Neural progenitor cell (in vitro differentiated cells): ENCODE measurements around the gene FAM111A. TPM values are rescaled to one million over a fixed set of nuclear protein-coding genes. Genes with fewer than 3 reads are reported as not detected.

Experiments used
- DNase-seq: peaks from one replicate; pipeline ENCODE4 v3.0.0-alpha.2; 2016; ENCODE audit warnings: low spot score
- H2AFZ ChIP-seq: fragments of 200-600 bp; sonication (generic); replicated peaks from 2 replicates; pipeline ENCODE4 v1.6.1; 2016; ENCODE audit warnings: antibody characterized with exemption
- H3F3A ChIP-seq: fragments of 200-600 bp; sonication (generic); 2 replicates; pipeline ENCODE4 v1.6.1; 2016; ENCODE audit warnings: antibody characterized with exemption, low read depth
- H3K27ac ChIP-seq: fragments of 200-600 bp; sonication (generic); 2 replicates; pipeline ENCODE4 v1.5.1; 2016; ENCODE audit warnings: mild to moderate bottlenecking
- H3K27me3 ChIP-seq: fragments of 200-600 bp; sonication (generic); 2 replicates; pipeline ENCODE4 v1.6.1; 2016; ENCODE audit warnings: mild to moderate bottlenecking, moderate library complexity
- H3K36me3 ChIP-seq: fragments of 200-600 bp; sonication (generic); 2 replicates; pipeline ENCODE4 v1.5.1; 2016
- H3K4me1 ChIP-seq: fragments of 200-600 bp; sonication (generic); 2 replicates; pipeline ENCODE4 v1.6.1; 2016; ENCODE audit warnings: mixed run types
- H3K4me2 ChIP-seq: fragments of 200-600 bp; sonication (generic); 2 replicates; pipeline ENCODE4 v1.6.1; 2016
- H3K4me3 ChIP-seq: fragments of 200-600 bp; sonication (generic); 2 replicates; pipeline ENCODE4 v1.5.1; 2016
- H3K79me2 ChIP-seq: fragments of 200-600 bp; sonication (generic); 2 replicates; pipeline ENCODE4 v1.6.1; 2016; ENCODE audit warnings: low read depth
- H3K9ac ChIP-seq: fragments of 200-600 bp; sonication (generic); 2 replicates; pipeline ENCODE4 v1.6.1; 2016
- H3K9me3 ChIP-seq: fragments of 200-600 bp; sonication (generic); 2 replicates; pipeline ENCODE4 v1.5.1; 2016; ENCODE audit warnings: low read depth
- H4K20me1 ChIP-seq: fragments of 200-600 bp; sonication (generic); 2 replicates; pipeline ENCODE4 v1.6.1; 2016; ENCODE audit warnings: low read depth
- H3K27ac Mint-ChIP-seq: 3 replicates; pipeline ENCODE4 v1.8.0; 2021; ENCODE audit warnings: mixed read lengths
- H3K27me3 Mint-ChIP-seq: 2 replicates; pipeline ENCODE4 v1.8.0; 2022; ENCODE audit warnings: low read depth, mild to moderate bottlenecking, inconsistent platforms, moderate library complexity, mixed read lengths; ENCODE audit not compliant: insufficient read depth
- H3K36me3 Mint-ChIP-seq: 3 replicates; pipeline ENCODE4 v1.8.0; 2021; ENCODE audit warnings: mixed read lengths
- H3K4me1 Mint-ChIP-seq: 3 replicates; pipeline ENCODE4 v1.8.0; 2021; ENCODE audit warnings: mixed read lengths
- H3K4me3 Mint-ChIP-seq: 3 replicates; pipeline ENCODE4 v1.8.0; 2021; ENCODE audit warnings: mild to moderate bottlenecking, moderate library complexity, mixed read lengths
- H3K9me3 Mint-ChIP-seq: 3 replicates; pipeline ENCODE4 v1.8.0; 2020; ENCODE audit warnings: mixed read lengths
- EZH2 ChIP-seq: fragments of 200-600 bp; sonication (generic); IDR thresholded peaks from 2 replicates; pipeline ENCODE4 v1.6.1; 2017; ENCODE audit warnings: antibody characterized with exemption, mild to moderate bottlenecking, moderate library complexity
- EZH2phosphoT487 ChIP-seq: fragments of 200-600 bp; sonication (generic); IDR thresholded peaks from 2 replicates; pipeline ENCODE4 v1.6.1; 2017; ENCODE audit warnings: antibody characterized with exemption
- total RNA-seq: library from RNA; depleted of rRNA; stranded (reverse); fragments of >200 nt; gene quantifications from 2 replicates; pipeline ENCODE4 v1.2.3, GENCODE V29; 2015; ENCODE audit warnings: low replicate concordance
- TF ChIP-seq, protein P1 (sequence below): fragments of 200-600 bp; sonication (generic); IDR thresholded peaks from 2 replicates; pipeline ENCODE4 v1.5.1; 2017; ENCODE audit warnings: antibody characterized with exemption, mild to moderate bottlenecking

FAM111A gene
- total RNA-seq, 1 donor from 2014 or later = 32.7 TPM

DNA sequence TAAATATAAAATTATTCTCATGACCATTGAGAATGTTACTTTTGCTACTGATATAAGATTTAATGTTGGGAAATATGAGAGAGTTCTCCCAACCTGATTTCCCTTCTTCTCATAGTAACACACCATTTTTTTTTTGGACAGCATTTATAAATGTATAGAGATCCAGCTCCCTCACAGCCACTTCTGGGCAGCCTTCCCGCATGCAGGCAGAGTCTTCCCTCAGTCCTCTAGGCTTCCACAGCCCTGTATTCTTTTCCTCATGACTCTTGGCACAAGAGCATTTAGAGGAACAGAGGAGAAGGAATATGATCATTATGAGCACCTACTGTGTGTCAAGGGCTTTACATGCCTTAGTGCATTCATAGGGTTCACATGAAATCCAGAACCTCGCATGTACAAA lies 38.3 kb downstream of the FAM111A start:
- H3K9me3 Mint-ChIP-seq = peaks cover 8% of the 10 kb centered on the region
- H3K4me3 Mint-ChIP-seq = peak overlapping the region; percentile 22
- TF ChIP-seq, protein P1, sequence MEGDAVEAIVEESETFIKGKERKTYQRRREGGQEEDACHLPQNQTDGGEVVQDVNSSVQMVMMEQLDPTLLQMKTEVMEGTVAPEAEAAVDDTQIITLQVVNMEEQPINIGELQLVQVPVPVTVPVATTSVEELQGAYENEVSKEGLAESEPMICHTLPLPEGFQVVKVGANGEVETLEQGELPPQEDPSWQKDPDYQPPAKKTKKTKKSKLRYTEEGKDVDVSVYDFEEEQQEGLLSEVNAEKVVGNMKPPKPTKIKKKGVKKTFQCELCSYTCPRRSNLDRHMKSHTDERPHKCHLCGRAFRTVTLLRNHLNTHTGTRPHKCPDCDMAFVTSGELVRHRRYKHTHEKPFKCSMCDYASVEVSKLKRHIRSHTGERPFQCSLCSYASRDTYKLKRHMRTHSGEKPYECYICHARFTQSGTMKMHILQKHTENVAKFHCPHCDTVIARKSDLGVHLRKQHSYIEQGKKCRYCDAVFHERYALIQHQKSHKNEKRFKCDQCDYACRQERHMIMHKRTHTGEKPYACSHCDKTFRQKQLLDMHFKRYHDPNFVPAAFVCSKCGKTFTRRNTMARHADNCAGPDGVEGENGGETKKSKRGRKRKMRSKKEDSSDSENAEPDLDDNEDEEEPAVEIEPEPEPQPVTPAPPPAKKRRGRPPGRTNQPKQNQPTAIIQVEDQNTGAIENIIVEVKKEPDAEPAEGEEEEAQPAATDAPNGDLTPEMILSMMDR = no peak
- TF ChIP-seq EZH2phosphoT487 = no peak
- TF ChIP-seq EZH2 = no peak
- H3K9ac ChIP-seq = no peak overlapping the region
- H3K27ac Mint-ChIP-seq = peak overlapping the region; percentile 89
- H3K36me3 Mint-ChIP-seq = peaks cover 61% of the 10 kb centered on the region
- no peak overlapping the region for H3K4me3 ChIP-seq
- peaks cover 100% of the 10 kb centered on the region for H4K20me1 ChIP-seq
- peak overlapping the region; percentile 67 for H3K4me2 ChIP-seq
- H3K79me2 ChIP-seq = peaks cover 98% of the 10 kb centered on the region
- no peaks in the 10 kb centered on the region for H3K36me3 ChIP-seq
- H3F3A ChIP-seq = peaks cover 24% of the 10 kb centered on the region
- peaks cover 98% of the 10 kb centered on the region for H3K4me1 Mint-ChIP-seq
- no peak for DNase-seq
- peaks cover 66% of the 10 kb centered on the region for H3K4me1 ChIP-seq
- H3K27me3 Mint-ChIP-seq = peaks cover 16% of the 10 kb centered on the region
- no peak overlapping the region for H2AFZ ChIP-seq
- H3K27me3 ChIP-seq = no peaks in the 10 kb centered on the region
- no peak overlapping the region for H3K27ac ChIP-seq
- H3K9me3 ChIP-seq = no peaks in the 10 kb centered on the region

DNA sequence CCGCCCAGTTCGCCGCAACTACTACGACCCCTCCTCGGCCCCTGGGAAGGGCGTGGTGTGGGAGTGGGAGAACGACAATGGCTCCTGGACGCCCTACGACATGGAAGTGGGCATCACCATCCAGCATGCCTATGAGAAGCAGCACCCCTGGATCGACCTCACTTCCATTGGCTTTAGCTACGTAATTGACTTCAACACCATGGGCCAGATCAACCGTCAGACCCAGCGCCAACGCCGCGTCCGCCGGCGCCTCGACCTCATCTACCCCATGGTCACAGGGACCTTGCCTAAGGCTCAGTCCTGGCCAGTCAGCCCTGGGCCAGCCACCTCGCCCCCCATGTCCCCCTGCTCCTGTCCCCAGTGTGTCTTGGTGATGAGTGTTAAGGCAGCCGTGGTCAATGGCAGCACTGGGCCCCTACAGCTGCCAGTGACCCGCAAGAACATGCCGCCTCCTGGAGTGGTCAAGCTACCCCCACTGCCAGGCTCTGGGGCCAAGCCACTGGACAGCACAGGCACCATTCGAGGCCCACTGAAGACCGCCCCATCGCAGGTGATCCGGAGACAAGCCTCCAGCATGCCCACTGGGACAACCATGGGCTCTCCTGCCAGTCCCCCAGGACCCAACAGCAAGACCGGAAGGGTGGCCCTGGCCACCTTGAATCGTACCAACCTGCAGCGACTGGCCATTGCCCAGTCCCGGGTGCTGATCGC lies 39.2 kb downstream of the FAM111A start:
- Mint-ChIP-seq H3K4me3 (no peak overlapping the region), H3K27me3 (peaks cover 16% of the 10 kb centered on the region), H3K36me3 (peaks cover 60% of the 10 kb centered on the region), H3K4me1 (peaks cover 98% of the 10 kb centered on the region), H3K9me3 (peaks cover 8% of the 10 kb centered on the region), H3K27ac (peak overlapping the region; percentile 80)
- H3K9me3 ChIP-seq = no peaks in the 10 kb centered on the region
- H3K27ac ChIP-seq = no peak overlapping the region
- no peaks in the 10 kb centered on the region for H3K36me3 ChIP-seq
- no peak overlapping the region for H3K4me3 ChIP-seq
- H3K4me2 ChIP-seq = no peak overlapping the region
- no peaks in the 10 kb centered on the region for H3K27me3 ChIP-seq
- peaks cover 100% of the 10 kb centered on the region for H4K20me1 ChIP-seq
- TF ChIP-seq, protein P1 = no peak
- TF ChIP-seq EZH2phosphoT487 (no peak), EZH2 (no peak)
- no peak for DNase-seq
- H3K4me1 ChIP-seq = peaks cover 69% of the 10 kb centered on the region
- H3F3A ChIP-seq = peaks cover 24% of the 10 kb centered on the region
- peaks cover 98% of the 10 kb centered on the region for H3K79me2 ChIP-seq
- no peak overlapping the region for H3K9ac ChIP-seq
- no peak overlapping the region for H2AFZ ChIP-seq

DNA sequence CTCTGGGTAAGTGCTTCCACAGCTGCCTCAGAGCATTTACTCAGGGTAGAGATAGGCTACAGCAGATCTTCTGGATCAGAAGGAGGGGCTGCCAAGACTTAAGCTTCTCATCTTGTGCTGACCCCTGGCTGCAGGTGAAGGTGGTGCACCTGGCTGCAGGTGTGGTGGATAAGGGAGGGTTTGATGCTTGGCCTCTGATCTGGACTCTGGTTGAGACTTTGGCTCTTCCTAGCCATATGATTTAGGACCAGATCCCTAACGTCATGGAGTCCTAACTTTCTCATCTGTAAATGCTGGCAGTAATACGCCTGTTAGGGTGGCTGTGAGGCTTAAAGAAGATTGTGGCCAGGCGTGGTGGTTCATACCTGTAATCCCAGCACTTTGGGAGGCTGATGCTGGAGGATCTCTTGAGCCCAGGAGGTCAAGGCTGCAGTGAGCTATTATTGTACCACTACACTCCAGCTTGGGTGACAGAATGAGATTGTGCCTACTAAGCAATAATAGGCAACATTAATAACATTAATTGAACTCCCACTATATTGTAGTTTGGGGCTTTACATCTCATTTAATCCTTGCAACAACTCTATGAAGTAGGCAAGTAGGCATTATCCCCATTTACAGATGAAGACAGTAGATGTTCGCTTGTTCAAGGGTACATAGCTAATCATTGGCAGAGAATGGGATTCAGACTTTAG lies 39.9 kb downstream of the FAM111A start:
- Histone ChIP-seq H3F3A (peaks cover 24% of the 10 kb centered on the region), H3K36me3 (no peaks in the 10 kb centered on the region), H3K79me2 (peaks cover 98% of the 10 kb centered on the region), H3K4me2 (no peak overlapping the region), H3K9ac (no peak overlapping the region), H4K20me1 (peaks cover 100% of the 10 kb centered on the region), H3K4me3 (no peak overlapping the region), H3K27me3 (no peaks in the 10 kb centered on the region), H3K9me3 (no peaks in the 10 kb centered on the region), H3K27ac (no peak overlapping the region), H3K4me1 (peaks cover 62% of the 10 kb centered on the region), H2AFZ (no peak overlapping the region)
- H3K9me3 Mint-ChIP-seq = peaks cover 7% of the 10 kb centered on the region
- DNase-seq = peak; percentile 52
- TF ChIP-seq EZH2 (no peak), EZH2phosphoT487 (no peak)
- TF ChIP-seq, protein P1 = peak; percentile 46
- peaks cover 13% of the 10 kb centered on the region for H3K27me3 Mint-ChIP-seq
- peak overlapping the region; percentile 98 for H3K27ac Mint-ChIP-seq
- peaks cover 97% of the 10 kb centered on the region for H3K4me1 Mint-ChIP-seq
- H3K4me3 Mint-ChIP-seq = peak overlapping the region; percentile 33
- peaks cover 57% of the 10 kb centered on the region for H3K36me3 Mint-ChIP-seq
